Measurements from ENCODE around the gene PPP2R2C. TPM values are rescaled to one million over a fixed set of nuclear protein-coding genes. Genes with fewer than 3 reads are reported as not detected.

The PPP2R2C gene
- total RNA-seq, 1 experiment from 2014 or later = 8.1 TPM

DNA sequence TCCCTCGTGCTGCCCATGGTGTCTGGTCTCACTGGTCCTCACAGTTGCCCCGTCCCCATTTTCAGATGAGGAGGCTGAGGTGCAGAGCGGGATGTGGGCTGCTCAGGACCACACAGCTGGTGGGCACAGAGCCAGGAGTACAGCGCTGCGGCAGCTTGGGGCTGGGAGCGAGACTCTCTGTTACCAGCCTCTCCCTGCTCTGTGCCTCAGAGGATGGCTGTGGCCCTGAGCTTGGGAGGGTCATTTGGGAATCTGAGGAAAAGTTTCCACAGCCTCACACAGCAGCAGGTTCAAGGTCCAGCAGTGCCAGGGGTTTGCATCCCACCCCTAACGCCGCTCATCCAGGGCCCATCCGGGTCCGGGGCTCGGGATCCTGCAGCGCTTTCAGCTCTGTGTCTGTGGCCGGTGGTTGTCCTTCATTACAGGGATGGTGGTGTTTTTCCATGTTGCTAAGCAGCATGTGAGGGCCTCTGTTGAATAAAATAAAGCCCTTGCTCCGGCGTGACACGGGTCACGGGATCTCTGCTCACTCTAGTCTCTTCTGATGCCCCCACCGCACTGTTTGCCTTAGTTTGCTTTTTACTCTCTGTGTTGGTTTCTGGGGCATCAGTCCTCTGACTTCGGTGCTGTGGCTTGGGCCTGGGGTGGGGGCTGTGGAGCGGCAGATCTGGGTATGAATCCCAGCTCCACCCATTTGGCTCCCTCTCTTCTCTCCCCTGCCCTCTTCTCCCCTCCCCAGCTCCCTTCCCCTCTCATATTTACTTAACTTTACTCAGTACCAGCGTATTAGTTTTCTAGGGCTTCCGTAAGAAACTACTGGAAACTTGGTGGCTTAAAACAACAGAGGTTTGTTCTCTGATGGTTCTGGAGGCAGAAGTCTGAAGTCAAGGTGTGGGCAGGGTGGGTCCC lies 196.3 kb downstream of the PPP2R2C start:
- Histone ChIP-seq H3K27ac (ENCODE audit: insufficient read length, low read depth, low read length) (no peak overlapping the region), H3T11ph (ENCODE audit: low read length) (no peak overlapping the region), H3K4me1 (ENCODE audit: insufficient read depth, low read length) (no peaks in the 10 kb centered on the region; the same call in 1 of the 2 replicates), H4K5ac (ENCODE audit: insufficient read length, low read depth, low read length) (no peak overlapping the region), H2BK5ac (ENCODE audit: insufficient read length, low read length) (no peak overlapping the region), H4K8ac (replicated peaks; ENCODE audit: insufficient read length, low read depth, low read length) (no peak overlapping the region), H3K56ac (ENCODE audit: insufficient read length, low read depth, low read length) (no peak overlapping the region), H3K23ac (ENCODE audit: insufficient read length, low read depth, low read length) (no peak overlapping the region), H3K27me3 (ENCODE audit: insufficient read depth, low read length) (no peaks in the 10 kb centered on the region), H4K91ac (ENCODE audit: insufficient read length, low read depth, low read length) (no peak overlapping the region), H2AK5ac (ENCODE audit: insufficient read length, low read length) (no peak overlapping the region), H3K14ac (ENCODE audit: insufficient read depth, low read length) (no peak overlapping the region; the same call in 1 of the 2 replicates), H3K4ac (ENCODE audit: low read depth, low read length) (no peak overlapping the region), H3K4me2 (ENCODE audit: insufficient read depth, insufficient read length, low read length) (no peak overlapping the region), H4K20me1 (ENCODE audit: control insufficient read depth, insufficient read depth, insufficient read length) (peaks cover 3% of the 10 kb centered on the region), H2BK15ac (ENCODE audit: low read depth, low read length) (no peak overlapping the region), H2BK20ac (ENCODE audit: low read depth, low read length, poor library complexity, severe bottlenecking) (no peak overlapping the region), H2AFZ (ENCODE audit: low read length) (no peak overlapping the region), H3K18ac (ENCODE audit: insufficient read length, low read depth, low read length) (no peak overlapping the region), H2BK120ac (ENCODE audit: low read depth, low read length, poor library complexity, severe bottlenecking) (no peak overlapping the region), H3K23me2 (ENCODE audit: insufficient read length, low read depth, low read length, poor library complexity, severe bottlenecking) (no peaks in the 10 kb centered on the region), H3K9me3 (ENCODE audit: control insufficient read depth, low read depth, low read length) (no peaks in the 10 kb centered on the region), H2BK12ac (ENCODE audit: insufficient read length, low read depth, low read length) (no peak overlapping the region), H3K79me2 (ENCODE audit: insufficient read depth, low read length) (no peaks in the 10 kb centered on the region), H3K9ac (ENCODE audit: extremely low read depth, insufficient read length, low read length) (no peak overlapping the region), H3K79me1 (ENCODE audit: insufficient read depth, low read depth, low read length, poor library complexity, severe bottlenecking) (no peaks in the 10 kb centered on the region)
- peaks cover 28 to 41% of the 10 kb centered on the region in 2 experiments for H3K4me1 Mint-ChIP-seq
- DNase-seq = no peak
- no peak for TF ChIP-seq CTCF (conservative IDR thresholded peaks at IDR 0.05)
- H3K27ac Mint-ChIP-seq = no peak overlapping the region; a peak in 2 of 7 replicates
- no peaks in the 10 kb centered on the region for H3K9me3 Mint-ChIP-seq
- no peaks in the 10 kb centered on the region for H3K27me3 Mint-ChIP-seq (ENCODE audit: low read depth)
- H3K36me3 Mint-ChIP-seq (ENCODE audit: insufficient read depth in 1 of 3, low read depth in 3 of 3) = peaks cover 2 to 4% (median 4%) of the 10 kb centered on the region in 3 experiments; a peak in 4 of 7 replicates
- H3K4me3 Mint-ChIP-seq = no peak overlapping the region; a peak in 1 of 5 replicates
- WGBS (ENCODE audit: extremely low coverage, insufficient read length, low lambda C conversion rate) = no CpG with 5 or more reads among the region's 22 CpGs

Measured in H9 (cell line).